VCaP (cell line): ENCODE data around the gene BYSL.

ENCODE experiments used
- H3K27ac ChIP-seq: fragments of 450-650 bp; 2 replicates; pipeline ENCODE4 v1.5.1; 2017
- TF ChIP-seq, protein P1 (sequence below): fragments of 450-650 bp; conservative IDR thresholded peaks from 2 replicates; pipeline ENCODE4 v1.5.1; 2017; ENCODE audit warnings: mild to moderate bottlenecking, moderate library complexity

BYSL gene

DNA sequence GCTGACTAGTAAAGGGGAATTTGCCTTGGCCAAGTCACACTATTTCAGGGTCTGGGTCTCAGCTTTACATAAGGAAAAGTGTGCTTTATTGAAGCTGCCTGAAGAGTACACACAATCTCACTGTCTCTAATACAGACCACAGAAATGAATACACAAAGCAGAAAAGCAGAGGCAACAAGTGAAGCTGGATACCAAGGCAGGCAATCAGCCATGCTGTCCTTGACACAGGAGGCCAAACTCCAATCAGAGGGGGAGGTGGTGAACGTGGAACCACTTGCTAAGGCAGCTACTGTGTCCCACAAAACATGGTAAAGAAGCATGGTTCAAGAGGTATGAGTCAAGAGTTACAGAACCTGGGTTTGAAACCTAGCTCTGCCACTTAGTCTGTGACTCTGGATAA is 42.1 kb downstream of the BYSL start:
- TF ChIP-seq, protein P1, sequence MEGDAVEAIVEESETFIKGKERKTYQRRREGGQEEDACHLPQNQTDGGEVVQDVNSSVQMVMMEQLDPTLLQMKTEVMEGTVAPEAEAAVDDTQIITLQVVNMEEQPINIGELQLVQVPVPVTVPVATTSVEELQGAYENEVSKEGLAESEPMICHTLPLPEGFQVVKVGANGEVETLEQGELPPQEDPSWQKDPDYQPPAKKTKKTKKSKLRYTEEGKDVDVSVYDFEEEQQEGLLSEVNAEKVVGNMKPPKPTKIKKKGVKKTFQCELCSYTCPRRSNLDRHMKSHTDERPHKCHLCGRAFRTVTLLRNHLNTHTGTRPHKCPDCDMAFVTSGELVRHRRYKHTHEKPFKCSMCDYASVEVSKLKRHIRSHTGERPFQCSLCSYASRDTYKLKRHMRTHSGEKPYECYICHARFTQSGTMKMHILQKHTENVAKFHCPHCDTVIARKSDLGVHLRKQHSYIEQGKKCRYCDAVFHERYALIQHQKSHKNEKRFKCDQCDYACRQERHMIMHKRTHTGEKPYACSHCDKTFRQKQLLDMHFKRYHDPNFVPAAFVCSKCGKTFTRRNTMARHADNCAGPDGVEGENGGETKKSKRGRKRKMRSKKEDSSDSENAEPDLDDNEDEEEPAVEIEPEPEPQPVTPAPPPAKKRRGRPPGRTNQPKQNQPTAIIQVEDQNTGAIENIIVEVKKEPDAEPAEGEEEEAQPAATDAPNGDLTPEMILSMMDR = no peak
- H3K27ac ChIP-seq = no peak overlapping the region

DNA sequence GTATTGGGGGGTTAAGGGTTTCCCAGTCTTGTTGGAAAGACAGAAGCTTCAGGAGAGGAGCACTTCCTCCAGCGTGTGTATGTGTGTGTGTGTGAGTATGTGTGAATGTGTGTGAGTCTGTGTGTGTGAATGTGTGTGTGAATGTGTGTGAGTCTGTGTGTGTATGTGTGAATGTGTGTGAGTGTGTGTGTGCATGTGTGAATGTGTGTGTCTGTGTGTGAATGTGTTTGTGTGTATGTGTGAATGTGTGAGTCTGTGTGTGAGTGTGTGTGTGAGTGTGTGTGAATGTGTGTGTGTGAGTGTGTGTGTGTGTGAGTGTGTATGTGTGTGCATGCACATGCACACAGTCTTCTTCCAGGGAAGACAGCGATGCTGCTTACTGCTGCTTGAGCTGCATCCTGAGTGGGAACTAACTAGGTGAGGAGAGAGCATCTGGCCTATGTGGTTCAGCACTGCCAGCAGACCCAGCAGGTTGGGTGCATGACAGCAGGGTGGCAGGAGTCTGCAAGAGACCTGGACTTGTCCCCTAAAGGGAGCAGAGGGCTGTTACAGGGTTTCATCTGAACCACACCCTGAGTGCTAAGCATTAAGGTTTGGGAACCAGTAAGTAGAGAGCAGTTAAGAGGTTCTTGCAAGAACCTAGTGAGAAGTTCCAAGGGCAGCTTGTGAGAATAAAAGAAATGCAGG is 43.0 kb downstream of the BYSL start:
- no peak overlapping the region for H3K27ac ChIP-seq
- TF ChIP-seq, protein P1 = no peak

GRCh38 chr6:41965429-41966213 is 44.3 kb downstream of the BYSL start:
- no peak overlapping the region for H3K27ac ChIP-seq
- TF ChIP-seq, protein P1 = no peak

DNA sequence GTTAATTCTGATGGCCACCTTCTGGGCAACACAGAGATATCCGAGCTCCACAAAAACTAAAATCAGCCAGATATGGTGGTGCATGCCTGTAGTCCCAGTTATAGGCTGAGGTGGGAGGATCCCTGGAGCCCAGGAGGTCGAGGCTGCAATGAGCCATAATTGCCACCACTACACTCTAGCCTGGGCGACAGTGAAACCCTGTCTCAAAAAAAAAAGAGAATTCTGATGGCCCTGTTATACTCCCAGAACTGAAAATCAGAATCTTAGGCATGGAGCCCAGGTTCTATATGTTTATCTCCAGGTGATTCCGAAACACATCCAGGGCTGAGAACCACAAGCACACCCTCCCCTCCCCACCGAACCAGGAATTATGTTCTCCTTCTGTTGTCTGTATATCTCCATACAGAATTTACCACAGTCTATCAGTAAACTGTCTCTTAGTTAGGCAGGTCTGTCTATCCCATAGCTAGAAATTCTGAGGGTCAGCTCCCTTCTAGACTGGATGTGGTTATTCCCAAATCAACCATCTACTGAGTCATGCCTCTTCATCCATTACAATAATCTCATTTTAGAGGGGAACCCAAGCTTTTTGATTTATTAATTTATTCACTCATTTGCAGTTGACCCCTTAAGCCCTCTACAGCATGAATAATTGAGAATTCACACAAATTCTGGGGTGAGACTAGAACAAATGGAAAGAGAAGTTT is 45.1 kb downstream of the BYSL start:
- no peak overlapping the region for H3K27ac ChIP-seq
- TF ChIP-seq, protein P1 = no peak

GRCh38 chr6:41966961-41967311 is 45.6 kb downstream of the BYSL start:
- H3K27ac ChIP-seq = no peak overlapping the region
- TF ChIP-seq, protein P1 = no peak

- no peak overlapping the region for H3K27ac ChIP-seq
- TF ChIP-seq, protein P1 = no peak
Observed at GRCh38 chr6:41967312-41968287, 46.3 kb downstream of the BYSL start.
